Umbilical cord (tissue), 2 donors: Measurements from ENCODE around the gene LHX3. TPM values are rescaled to one million over a fixed set of nuclear protein-coding genes. Genes with fewer than 3 reads are reported as not detected.
"Not testable (repeated sequence)": the region's sequence is repeated elsewhere in the genome, so short reads cannot be mapped to it uniquely, and the experiment has no call there.

Experiments
- DNase-seq: peaks from one replicate; pipeline ENCODE4 v3.0.0-alpha.2; 2015; ENCODE audit warnings: low spot score
- total RNA-seq: library from RNA; depleted of rRNA; stranded (reverse); fragments of >200 nt; gene quantifications from one replicate; pipeline ENCODE4 v1.2.3, GENCODE V29; 2014; ENCODE audit warnings: low replicate concordance; ENCODE audit not compliant: insufficient read depth

The LHX3 gene
- total RNA-seq, 1 donor from 2014 or later, result 0.24 TPM

DNA sequence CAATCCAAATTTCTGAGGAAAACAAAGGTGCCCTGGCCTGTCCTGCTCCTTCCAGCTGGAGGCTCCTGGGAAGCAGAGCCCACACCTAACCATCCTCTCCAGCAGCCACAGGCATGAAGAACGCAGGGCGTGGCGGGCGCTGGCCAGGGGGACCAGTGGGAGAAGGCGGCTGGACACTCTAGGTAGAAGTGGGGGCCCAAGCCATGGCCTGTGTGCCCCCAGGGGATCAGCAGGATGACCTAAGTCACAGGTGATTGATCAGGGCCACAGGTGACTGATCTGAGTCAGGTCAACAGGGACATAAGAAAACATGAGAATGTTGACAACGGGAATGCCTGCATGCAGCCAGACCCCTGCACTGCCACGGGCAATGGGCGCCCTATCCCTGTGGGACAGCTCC is 37.3 kb upstream of the LHX3 start:
- DNase-seq, result no peak

DNA sequence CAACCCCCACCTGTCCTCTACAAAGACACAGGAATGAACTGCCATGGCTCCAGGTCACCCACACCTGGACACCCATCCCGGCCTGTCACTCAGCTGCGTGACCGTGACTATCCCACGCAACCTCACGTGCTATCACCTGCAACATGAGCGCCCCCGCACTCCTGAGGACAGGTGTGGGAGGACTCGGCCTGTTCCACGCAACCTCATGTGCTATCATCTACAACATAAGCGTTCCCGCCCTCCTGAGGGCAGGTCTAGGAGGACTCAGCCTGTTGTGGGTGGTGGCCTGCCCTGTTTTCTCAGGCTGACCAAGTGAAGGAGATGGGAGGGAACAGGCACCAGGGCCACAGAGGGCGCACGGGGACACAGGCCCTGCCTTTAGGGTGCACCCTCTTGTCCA is 36.6 kb upstream of the LHX3 start:
- no peak for DNase-seq

DNA sequence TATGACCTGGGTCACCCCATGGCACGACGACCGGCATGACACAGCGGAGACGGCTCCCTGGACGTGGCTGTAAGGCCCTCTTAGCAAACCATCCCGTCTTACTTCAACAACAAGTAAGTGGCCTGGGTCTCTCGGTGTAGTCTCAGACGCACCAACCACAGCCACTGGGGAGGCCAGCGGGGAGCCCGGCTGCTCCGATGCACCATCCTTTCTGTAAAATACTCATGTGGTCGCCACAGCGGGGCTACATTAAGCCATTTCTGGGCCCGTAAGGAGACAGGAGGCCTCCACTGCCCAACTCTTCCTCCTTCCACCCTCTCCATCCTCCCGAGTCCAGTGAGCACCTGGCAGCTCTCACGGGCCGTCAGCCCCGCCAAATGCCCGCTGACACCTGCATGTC is 36.0 kb upstream of the LHX3 start:
- no peak for DNase-seq

DNA sequence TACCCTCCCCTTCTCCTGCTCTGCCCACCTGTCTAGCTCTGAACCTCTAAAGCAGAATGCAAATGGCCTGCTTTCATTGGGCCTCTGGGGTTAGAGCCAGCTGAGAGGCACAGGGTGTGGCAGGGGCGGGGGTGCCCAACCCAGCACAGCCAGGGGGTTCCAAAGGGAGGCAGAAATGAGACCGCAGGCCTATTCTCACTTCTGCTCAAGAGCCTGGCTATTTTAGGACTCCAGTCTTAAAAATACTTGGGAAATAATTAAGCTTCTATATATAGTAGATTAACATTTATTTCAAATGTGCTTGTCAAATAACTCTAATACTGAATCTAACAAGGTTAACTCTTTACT is 35.0 kb upstream of the LHX3 start:
- no peak for DNase-seq

DNA sequence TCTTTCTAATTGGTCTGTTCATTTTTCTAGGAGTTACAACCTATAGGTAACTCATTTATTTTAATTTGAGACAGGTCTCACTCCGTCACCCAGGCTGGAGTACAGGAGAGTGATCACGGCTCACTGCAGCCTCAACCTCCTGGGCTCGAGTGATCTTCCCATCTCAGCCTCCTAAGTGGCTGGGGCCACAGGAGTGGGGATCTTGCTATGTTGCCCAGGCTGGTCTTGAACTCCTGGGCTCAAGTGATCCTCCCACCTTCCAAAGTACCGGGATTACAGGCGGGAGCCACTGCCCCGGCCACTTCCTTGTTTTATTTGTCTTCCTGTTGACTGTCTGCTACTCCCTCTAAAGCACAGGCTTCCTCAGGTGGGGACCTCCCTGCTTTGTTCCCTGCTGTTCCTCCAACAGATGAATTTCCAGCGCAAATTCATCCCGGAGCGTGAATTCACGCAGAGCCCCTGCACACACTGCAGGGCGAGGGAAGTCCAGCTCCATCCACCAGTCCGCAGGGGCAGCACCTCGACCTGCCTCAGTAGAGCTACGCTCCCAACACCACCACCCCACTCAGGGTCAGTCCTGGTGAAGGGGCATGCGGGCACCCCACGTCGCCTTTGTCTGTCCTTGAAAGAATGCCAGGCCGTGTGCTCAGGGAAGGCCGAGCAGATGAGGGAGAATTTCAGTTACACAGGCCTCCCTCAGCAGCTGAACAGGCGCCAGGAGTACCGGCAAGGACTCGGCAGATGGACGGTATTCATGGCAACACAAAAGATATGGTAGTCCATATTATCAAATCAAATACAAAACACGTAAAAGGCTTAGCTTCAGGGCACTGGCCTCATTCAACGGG is 34.4 kb upstream of the LHX3 start:
- no peak for DNase-seq

DNA sequence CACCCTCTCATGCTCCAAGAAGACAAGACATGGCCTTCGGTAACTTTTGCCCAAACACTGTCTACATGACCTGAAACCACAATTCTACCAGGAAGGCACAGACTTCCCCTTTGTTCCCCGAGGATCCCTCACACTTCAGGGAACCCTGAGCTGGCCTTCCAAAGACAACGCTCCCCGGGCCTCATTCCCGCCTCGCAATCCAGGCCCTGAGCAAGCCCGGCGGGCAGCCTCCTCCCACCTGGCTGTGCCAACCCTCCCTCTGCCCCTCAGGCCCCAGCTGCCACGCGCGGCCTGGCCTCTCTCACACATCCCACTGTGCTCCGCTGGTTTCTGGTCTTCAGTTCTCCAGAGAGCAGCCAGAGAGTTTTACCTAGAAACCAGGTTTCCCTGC is 33.4 kb upstream of the LHX3 start:
- DNase-seq, result no peak

DNA sequence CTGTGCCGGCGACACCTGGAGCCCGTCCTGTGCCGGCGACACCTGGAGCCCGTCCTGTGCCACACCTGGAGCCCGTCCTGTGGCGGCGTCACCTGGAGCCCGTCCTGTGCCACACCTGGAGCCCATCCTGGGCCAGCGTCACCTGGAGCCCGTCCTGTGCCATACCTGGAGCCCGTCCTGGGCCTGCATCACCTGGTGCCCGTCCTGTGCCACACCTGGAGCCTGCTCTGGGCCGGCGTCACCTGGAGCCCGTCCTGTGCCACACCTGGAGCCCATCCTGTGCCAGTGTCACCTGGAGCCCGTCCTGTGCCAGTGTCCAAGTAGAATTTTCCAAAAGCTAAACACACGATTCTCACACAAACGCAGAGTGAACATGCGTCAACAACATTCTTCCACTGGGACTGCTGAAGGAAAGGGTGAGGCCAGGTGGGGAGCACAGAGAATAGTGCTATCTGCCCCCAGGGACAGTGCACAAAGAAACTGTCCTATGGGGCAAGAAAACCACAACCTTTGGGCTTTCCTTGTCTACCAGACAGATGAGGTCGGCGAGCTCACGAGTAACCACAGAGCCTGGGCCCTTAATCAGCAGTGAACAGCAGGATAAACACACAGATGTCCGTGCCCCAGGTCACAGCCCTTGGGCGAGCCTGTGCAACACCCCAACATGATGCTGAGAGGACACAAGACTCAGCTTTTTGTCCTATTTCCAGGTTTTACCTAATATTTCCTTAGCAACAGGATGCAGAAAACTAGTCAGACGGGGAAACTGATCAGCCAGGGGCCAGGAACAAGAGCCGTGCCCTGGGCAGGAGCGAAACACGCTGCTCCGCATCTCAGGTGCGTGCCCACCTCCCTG is 32.8 kb upstream of the LHX3 start:
- no peak for DNase-seq

DNA sequence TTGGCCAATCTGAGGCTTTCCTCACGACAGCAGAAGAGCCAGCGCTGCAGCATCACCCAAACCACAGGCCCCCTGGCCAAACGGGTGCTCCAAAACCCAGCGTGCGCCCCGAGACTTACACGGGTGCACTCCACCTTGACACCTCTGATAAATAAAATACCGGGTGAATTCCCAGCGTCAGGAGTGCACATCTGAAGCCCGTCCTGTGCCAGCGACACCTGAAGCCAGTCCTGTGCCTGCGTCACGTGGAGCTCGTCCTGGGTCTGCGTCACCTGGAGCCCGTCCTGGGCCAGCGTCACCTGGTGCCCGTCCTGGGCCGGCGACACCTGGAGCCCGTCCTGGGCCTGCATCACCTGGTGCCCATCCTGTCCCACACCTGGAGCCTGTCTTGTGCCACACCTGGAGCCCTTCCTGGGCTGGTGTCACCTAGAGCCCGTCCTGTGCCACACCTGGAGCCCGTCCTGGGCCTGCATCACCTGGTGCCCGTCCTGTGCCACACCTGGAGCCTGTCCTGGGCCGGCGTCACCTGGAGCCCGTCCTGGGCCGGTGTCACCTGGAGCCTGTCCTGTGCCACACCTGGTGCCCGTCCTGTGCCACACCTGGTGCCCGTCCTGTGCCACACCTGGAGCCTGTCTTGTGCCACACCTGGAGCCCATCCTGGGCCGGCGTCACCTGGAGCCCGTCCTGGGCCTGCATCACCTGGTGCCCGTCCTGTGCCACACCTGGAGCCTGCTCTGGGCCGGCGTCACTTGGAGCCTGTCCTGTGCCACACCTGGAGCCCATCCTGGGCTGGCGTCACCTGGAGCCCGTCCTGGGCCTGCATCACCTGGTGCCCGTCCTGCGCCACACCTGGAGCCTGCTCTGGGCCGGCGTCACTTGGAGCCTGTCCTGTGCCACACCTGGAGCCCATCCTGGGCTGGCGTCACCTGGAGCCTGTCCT is 31.8 kb upstream of the LHX3 start:
- not testable (repeated sequence) for DNase-seq

DNA sequence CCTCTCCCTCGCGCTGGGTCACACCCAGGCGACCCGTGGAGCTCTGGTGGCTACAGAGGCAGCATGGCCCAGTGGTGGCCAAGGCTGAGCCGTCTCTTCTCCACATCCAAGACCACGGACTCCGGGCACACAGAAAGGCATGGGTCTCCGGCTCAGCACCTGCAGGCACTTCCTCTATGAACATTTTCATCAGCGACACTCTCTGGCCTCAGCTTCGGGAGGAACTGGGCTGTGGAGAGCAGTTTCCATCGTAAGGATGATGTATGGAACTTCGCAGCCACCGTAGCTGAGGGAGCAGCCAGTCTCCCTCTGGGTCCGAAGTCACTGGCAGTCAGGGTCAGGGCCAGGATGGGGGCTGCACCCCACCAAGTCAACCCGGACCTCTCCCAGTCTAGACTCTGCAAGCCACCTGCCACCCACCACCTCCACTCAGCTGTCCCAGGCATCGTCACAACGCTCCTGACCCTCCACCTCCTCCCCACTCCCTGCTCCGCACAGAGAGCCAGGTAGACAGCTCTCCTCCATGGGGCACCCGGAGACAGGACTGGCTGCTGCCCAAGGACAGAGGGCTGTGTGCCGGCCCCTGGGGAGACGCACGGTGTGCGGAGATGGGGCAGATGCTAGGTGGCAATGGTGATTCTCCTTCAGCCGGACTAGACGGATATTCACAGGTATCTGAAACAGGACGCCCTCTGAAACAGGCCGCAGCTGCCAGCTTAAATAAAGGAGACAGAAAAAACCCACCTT is 31.0 kb upstream of the LHX3 start:
- no peak for DNase-seq

DNA sequence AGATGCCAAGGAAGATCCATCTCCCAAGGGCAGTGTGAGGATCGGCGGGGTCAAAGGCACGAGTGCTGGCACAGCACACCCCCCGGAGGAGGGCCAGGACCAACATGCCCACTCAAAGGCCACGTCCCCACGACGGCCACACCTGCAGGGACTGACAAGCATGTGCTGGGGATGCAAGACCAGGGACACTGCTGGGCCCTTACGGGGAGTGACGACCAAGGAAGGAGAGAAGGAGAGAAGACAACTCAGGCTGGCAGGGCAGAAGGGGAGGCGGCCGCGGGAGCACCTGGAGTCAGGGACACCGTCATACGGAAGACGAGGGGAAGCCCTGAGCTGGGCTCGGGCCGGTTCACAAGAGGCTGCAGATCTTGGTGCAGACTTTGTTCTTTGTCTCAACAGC is 30.2 kb upstream of the LHX3 start:
- DNase-seq, result no peak

DNA sequence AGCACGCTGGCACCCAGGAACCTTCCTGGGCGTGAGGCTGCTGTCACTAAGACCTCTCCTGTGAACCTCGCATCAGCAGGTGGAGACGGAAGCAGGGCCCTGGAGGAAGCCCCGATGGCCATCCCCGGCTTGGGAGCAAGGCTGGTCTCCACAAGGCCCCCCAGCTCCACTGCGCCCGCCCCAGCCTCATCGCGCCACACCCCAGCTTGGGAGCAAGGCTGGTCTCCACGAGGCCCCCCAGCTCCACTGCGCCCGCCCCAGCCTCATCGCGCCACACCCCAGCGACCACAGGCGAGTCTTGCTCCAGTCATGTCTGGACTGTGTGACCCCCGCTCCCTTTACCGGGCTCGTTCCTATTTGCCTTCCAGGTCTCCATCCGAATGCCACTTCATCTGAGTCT is 29.7 kb upstream of the LHX3 start:
- no peak for DNase-seq

DNA sequence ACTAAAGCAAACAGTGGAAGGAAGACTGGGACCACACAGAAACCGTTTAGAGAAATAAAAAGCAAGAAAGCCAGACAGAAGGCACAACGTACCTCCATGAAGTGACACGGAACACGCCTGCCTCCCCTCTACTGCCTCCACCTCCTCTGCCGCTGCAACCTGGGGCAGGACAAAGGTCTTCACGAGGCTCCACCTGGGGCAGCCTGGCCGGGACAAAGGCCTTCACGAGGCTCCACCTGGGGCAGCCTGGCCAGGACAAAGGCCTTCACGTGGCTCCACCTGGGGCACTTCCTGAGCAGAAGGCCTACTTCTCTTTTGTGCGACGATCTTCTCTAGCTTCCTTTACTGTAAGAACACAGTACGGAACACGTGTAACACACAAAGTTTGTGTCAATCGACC is 28.9 kb upstream of the LHX3 start:
- no peak for DNase-seq

DNA sequence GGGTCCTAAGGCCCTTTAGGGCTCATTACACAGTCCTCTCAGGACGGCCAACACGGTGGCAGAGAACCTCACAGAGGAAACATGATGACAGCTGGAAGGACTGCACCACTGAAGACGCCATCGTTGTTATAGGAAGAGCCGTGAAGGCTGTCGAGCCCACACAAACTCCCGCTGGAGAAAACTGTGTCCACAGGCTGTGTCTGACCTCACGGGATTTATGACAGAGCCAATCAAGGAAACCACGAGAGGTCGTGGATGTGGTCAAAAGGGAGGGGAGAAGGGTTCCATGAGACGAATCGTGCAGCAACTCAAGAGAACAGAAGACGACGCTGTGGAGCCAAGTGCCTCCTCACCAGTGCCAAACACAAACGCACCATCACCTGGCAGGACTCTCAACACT is 28.5 kb upstream of the LHX3 start:
- no peak for DNase-seq

DNA sequence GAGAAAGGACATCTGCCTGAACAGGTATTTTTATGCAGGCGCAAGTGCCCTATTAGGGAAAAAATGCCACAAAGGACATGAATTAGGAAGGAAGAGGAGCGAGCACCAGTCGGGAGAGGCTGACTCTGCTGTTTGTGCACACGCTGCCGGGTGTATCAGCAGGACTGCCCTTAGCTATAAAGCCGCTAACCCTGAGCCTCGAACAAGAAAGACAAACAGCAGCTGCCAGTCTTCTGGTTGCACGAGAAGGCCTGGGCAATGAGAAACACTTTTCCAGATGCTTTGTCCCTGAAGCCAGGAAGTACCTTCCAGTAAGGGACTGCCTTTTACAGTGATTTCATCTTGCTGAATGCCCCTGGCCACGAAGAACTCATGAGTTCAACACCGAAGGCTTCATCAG is 28.0 kb upstream of the LHX3 start:
- DNase-seq, result no peak

DNA sequence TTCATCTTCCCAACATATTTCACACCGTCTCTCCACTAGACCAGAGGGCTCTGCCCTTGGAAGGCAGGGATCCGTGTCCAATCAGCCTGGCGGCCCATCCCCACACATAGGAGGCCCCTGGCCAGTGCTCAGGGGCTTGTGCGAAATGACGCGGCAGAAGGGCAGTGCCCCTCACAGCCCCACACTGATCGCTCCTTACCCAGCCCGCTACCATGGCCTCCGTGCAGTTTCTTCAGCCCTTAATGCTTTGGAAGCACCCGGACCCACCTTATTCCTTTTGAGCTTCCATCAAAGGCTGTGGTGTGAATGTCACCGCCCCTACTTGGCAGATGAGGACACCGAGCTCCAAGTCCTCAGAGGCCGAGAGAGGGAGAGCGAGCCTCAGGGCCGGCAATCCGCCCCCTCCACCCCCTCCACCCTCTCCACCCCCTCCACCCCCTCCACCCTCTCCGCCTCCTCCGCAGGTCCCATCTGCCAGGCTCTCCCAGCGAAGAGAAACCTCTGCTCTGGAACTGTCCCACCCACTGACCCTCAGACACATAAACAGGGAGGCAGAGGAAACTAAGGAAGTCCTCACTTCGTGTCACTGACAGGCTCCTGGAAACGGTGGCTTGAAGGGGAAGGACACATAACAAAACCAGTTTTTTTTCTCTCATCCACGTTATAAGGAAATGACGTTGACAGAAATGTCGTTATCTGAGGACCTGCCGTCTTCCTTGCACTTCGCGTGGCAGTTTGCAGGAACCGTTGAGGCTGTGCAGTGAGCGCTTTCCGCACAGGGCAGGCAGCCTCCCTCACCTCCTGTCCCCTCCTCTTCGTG is 26.8 kb upstream of the LHX3 start:
- DNase-seq, result no peak

DNA sequence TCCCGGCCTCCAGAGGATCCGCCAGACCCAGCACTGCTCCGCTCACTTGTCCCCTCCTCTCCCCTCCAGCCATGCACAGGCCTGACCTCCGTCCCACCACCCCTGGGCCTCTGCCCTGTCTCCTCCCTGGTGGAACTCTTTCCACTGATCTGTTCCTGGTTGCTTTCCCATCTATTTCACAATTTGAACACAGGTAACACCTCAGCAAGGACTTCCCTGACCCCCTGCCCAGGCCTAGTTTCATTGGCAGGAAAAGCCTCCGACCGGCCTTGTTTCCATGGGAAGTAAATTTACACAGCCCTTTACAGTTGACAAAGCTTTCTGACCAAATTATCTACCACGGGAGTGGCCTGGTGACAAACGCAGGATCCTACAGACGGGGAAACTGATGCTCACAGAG is 25.8 kb upstream of the LHX3 start:
- no peak for DNase-seq

DNA sequence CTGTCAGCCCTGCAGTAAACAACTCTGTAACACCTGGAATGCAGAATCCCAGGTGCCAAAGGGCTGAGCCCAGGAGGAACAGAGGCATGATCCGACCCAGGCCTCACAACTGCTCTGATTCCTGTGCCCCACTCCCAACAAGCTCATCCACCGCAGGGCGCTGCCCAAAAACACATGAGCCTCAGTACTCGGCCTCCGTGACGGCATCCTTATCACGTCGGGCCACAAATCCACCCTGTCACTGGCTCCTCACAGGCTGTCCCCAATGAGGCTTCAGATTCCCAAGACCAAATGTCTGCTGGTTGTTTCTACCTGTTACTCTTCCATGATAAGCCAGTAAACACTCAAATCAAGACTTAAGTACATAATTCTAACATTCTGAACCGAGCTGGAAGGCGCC is 25.4 kb upstream of the LHX3 start:
- DNase-seq, result no peak

DNA sequence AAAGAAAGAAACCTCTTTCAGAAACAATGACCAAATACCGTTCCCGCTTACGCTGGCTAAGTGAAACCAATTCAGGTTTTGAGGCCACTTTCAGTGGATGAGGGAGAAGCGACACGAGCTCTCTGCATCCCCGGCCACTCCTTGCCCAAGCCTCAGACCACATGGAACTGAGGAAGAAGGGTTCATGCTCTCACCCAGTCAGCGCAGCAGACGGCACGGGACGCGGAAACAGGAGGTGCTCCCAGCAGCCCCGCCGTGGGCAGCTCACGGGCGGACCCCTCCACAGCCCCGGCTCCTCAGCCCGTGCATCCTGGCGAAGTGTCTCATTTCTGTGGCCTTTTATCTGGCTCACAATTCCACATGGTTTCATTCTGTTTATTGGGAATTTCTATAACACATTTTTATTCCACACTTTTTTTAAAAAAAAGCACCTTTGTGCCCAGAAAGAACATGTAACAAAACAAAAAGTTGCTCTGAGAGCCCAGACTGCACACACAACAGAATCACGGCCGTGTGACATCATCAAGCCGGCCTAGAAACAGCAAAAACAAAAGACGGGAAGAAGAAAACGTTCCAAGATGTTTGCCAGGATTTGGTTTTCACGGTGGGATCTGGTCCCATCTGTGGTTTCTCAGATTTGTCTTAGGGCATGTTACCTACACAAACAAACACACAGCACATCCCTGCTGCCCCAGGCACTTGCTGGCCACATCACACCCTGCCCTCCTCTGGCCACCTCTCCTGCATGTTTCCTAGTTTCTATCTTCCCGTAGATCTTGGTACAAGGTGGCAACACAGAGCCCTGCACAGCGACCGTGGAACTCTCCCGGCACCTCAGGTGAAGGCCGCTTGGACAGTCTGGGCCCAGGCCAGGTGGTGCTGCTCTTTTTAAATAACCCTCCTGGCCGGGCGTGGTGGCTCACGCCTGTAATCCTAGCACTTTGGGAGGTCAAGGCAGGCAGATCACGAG is 24.5 kb upstream of the LHX3 start:
- DNase-seq, result no peak
